IMR-90 (cell line): ENCODE results near the gene SUPT16H. TPM values are rescaled to one million over a fixed set of nuclear protein-coding genes. Genes with fewer than 3 reads are reported as not detected.
"Not testable (repeated sequence)": the region's sequence is repeated elsewhere in the genome, so short reads cannot be mapped to it uniquely, and the experiment has no call there.

Experiments
- ATAC-seq: fragments of 200-7000 bp; cut with Tn5 transposase; 2 replicates; pipeline ENCODE4 v1.9.1; 2020; ENCODE audit warnings: low read depth, mild to moderate bottlenecking, moderate library complexity
- BruUV-seq: library from RNA; stranded (reverse); fragments of 400-500 nt; replicated peaks from 2 replicates; lab custom pipeline; 2021; lab: Mats Ljungman, UMichigan
- CTCF ChIA-PET: fragments of 300-600 bp; formaldehyde crosslinking; extraction: SDS; loops from one replicate; lab custom pipeline; 2021; ENCODE audit warnings: antibody characterized with exemption; lab: Yijun Ruan, JAX
- POLR2A ChIA-PET: fragments of 300-600 bp; sonication (Branson Sonifier 250); formaldehyde crosslinking; loops from one replicate; lab custom pipeline; 2022; ENCODE audit warnings: antibody characterized with exemption; ENCODE audit not compliant: unreplicated experiment; lab: Charles Lee
- DNase-seq: peaks from one replicate; pipeline ENCODE4 v3.0.0; 2013
- H2AFZ ChIP-seq: replicated peaks from 2 replicates; pipeline ENCODE3; 2013; ENCODE audit warnings: low read length, mild to moderate bottlenecking; ENCODE audit not compliant: poor library complexity
- H2AK5ac ChIP-seq: 2 replicates; pipeline ENCODE4 v1.6.1; 2013; ENCODE audit warnings: low read depth, low read length, inconsistent platforms
- H2AK9ac ChIP-seq: replicated peaks from 2 replicates; pipeline ENCODE3; 2013; ENCODE audit warnings: mild to moderate bottlenecking, low read depth, low read length, moderate library complexity; ENCODE audit not compliant: poor library complexity
- H2BK120ac ChIP-seq: 2 replicates; pipeline ENCODE4 v1.6.1; 2013; ENCODE audit warnings: low read depth, low read length, inconsistent platforms
- H2BK15ac ChIP-seq: 3 replicates; pipeline ENCODE4 v1.6.1; 2013; ENCODE audit warnings: low read depth, low read length, inconsistent platforms
- H2BK20ac ChIP-seq: 2 replicates; pipeline ENCODE4 v1.6.1; 2013; ENCODE audit warnings: low read depth, mild to moderate bottlenecking, inconsistent platforms, low read length, moderate library complexity
- H2BK5ac ChIP-seq: 2 replicates; pipeline ENCODE4 v1.6.1; 2013; ENCODE audit warnings: mild to moderate bottlenecking, low read depth, low read length, inconsistent platforms; ENCODE audit not compliant: poor library complexity, severe bottlenecking
- H3K14ac ChIP-seq: replicated peaks from 2 replicates; pipeline ENCODE4 v1.6.1; 2013; ENCODE audit warnings: low read depth, low read length, inconsistent platforms
- H3K18ac ChIP-seq: 2 replicates; pipeline ENCODE4 v1.6.1; 2013; ENCODE audit warnings: low read depth, low read length, control low read depth
- H3K23ac ChIP-seq: 2 replicates; pipeline ENCODE4 v1.6.1; 2013; ENCODE audit warnings: low read depth, low read length, inconsistent platforms
- H3K27ac ChIP-seq: 2 replicates; pipeline ENCODE4 v1.5.1; 2013; ENCODE audit warnings: mild to moderate bottlenecking, control low read depth, low read length; ENCODE audit not compliant: insufficient read depth
- H3K27me3 ChIP-seq: 2 replicates; pipeline ENCODE4 v1.6.1; 2013; ENCODE audit warnings: low read length; ENCODE audit not compliant: control insufficient read depth, insufficient read depth
- H3K36me3 ChIP-seq: 2 replicates; pipeline ENCODE4 v1.6.1; 2013; ENCODE audit warnings: low read length, mixed read lengths; ENCODE audit not compliant: control insufficient read depth, insufficient read depth
- H3K4ac ChIP-seq: 2 replicates; pipeline ENCODE4 v1.6.1; 2013; ENCODE audit warnings: low read depth, low read length, inconsistent platforms
- H3K4me1 ChIP-seq: 2 replicates; pipeline ENCODE4 v1.6.1; 2013; ENCODE audit warnings: low read length, mixed read lengths; ENCODE audit not compliant: control insufficient read depth, insufficient read depth
- H3K4me2 ChIP-seq: 2 replicates; pipeline ENCODE4 v1.6.1; 2013; ENCODE audit warnings: low read depth, mild to moderate bottlenecking, control low read depth, low read length, moderate library complexity
- H3K4me3 ChIP-seq: 2 replicates; pipeline ENCODE4 v1.5.1; 2013; ENCODE audit warnings: low read depth, mild to moderate bottlenecking, control low read depth, low read length, moderate library complexity; ENCODE audit not compliant: insufficient read depth
- H3K56ac ChIP-seq: 2 replicates; pipeline ENCODE4 v1.6.1; 2013; ENCODE audit warnings: low read length, inconsistent platforms; ENCODE audit not compliant: insufficient read depth; ENCODE audit errors: extremely low read depth
- H3K79me1 ChIP-seq, 2 experiments: 2 replicates each; pipeline ENCODE4 v1.6.1; 2013; ENCODE audit warnings: low read length in 2 of 2, inconsistent platforms in 1 of 2, low read depth in 1 of 2
- H3K9ac ChIP-seq: 2 replicates; pipeline ENCODE4 v1.6.1; 2013; ENCODE audit warnings: low read depth, low read length, control low read depth
- H3K9me1 ChIP-seq: 2 replicates; pipeline ENCODE4 v1.6.1; 2013; ENCODE audit warnings: low read length, inconsistent platforms; ENCODE audit not compliant: insufficient read depth
- H3K9me3 ChIP-seq: 2 replicates; pipeline ENCODE4 v1.6.1; 2013; ENCODE audit warnings: low read length; ENCODE audit not compliant: control insufficient read depth, insufficient read depth
- H4K20me1 ChIP-seq: 2 replicates; pipeline ENCODE4 v1.6.1; 2013; ENCODE audit warnings: low read length, inconsistent platforms; ENCODE audit not compliant: insufficient read depth
- H4K5ac ChIP-seq: 2 replicates; pipeline ENCODE4 v1.6.1; 2013; ENCODE audit warnings: mild to moderate bottlenecking, low read depth, low read length, control low read depth
- H4K8ac ChIP-seq, 2 experiments: 2 replicates each; pipeline ENCODE4 v1.6.1; 2013; ENCODE audit warnings: low read depth in 2 of 2, low read length in 2 of 2, control low read depth in 1 of 2, inconsistent platforms in 1 of 2
- H4K91ac ChIP-seq: 2 replicates; pipeline ENCODE4 v1.6.1; 2013; ENCODE audit warnings: low read depth, low read length, inconsistent platforms; ENCODE audit not compliant: insufficient read depth
- BHLHE40 ChIP-seq: fragments of 150-350 bp; IDR thresholded peaks from 2 replicates; pipeline ENCODE4 v1.6.1; 2016; ENCODE audit warnings: mild to moderate bottlenecking, low read depth, low read length
- CHD1 ChIP-seq: IDR thresholded peaks from 2 replicates; pipeline ENCODE4 v1.6.1; 2012; ENCODE audit warnings: low read depth, low read length, improper control_type of control experiment
- FOS ChIP-seq: fragments of 150-350 bp; IDR thresholded peaks from 2 replicates; pipeline ENCODE4 v1.6.1; 2016; ENCODE audit warnings: low read depth, low read length
- MAFK ChIP-seq: IDR thresholded peaks from 2 replicates; pipeline ENCODE4 v1.6.1; 2012; ENCODE audit warnings: low read depth, low read length, improper control_type of control experiment
- MAZ ChIP-seq: IDR thresholded peaks from 2 replicates; pipeline ENCODE4 v1.6.1; 2012; ENCODE audit warnings: low read depth, mild to moderate bottlenecking, low read length, improper control_type of control experiment, moderate library complexity, borderline replicate concordance
- MXI1 ChIP-seq: IDR thresholded peaks from 2 replicates; pipeline ENCODE4 v1.6.1; 2012; ENCODE audit warnings: low read depth, mild to moderate bottlenecking, low read length, moderate library complexity, borderline replicate concordance
- NFE2L2 ChIP-seq: fragments of 150-350 bp; IDR thresholded peaks from 2 replicates; pipeline ENCODE4 v1.6.1; 2016; ENCODE audit warnings: low read depth, mild to moderate bottlenecking, low read length
- POLR2A ChIP-seq: IDR thresholded peaks from 2 replicates; pipeline ENCODE4 v1.6.1; 2012; ENCODE audit warnings: mild to moderate bottlenecking, low read depth, low read length
- RFX5 ChIP-seq: IDR thresholded peaks from 2 replicates; pipeline ENCODE4 v1.8.0; 2012; ENCODE audit warnings: low read depth, mild to moderate bottlenecking, low read length, moderate library complexity
- WGBS, 2 experiments: methylation state at CpG; one replicate each; pipeline versions ENCODE4 v1.1.5 to v1.1.7; 2013; ENCODE audit warnings: missing lambda C conversion rate in 2 of 2; ENCODE audit not compliant: insufficient read length in 1 of 2; ENCODE audit errors: extremely low coverage in 2 of 2; 5-methylcytosine and 5-hydroxymethylcytosine counted together
- dilution Hi-C: fragments of 300-500 bp; cut with HindIII; formaldehyde crosslinking; loops from one replicate; pipeline ENCODE4 v1.14.3; 2018; ENCODE audit warnings: low sequenced_read_pairs; ENCODE audit not compliant: unreplicated experiment
- in situ Hi-C: fragments of 300-500 bp; cut with MboI; formaldehyde crosslinking; loops from 3 replicates; pipeline ENCODE4 v1.14.3; 2019; ENCODE audit warnings: low sequenced_read_pairs, inconsistent platforms, mixed read lengths
- intact Hi-C: fragments of 100-400 bp; cut with micrococcal nuclease; formaldehyde crosslinking; loops from 2 replicates; pipeline ENCODE4 v1.10.0; 2022
- polyA plus RNA-seq, 3 experiments: library from polyadenylated mRNA; depleted of rRNA; stranded (reverse); fragments of >200 nt; gene quantifications; 2 replicates each; pipeline ENCODE4 v1.2.3, GENCODE V29; 2012; ENCODE audit warnings: low replicate concordance in 1 of 3
- total RNA-seq: library from RNA; depleted of rRNA; stranded (reverse); fragments of >200 nt; gene quantifications from 2 replicates; pipeline ENCODE4 v1.2.3, GENCODE V29; 2012

Gene SUPT16H
- total and polyA plus RNA-seq, 2 of the 4 experiments (the other 2 are of a cell fraction): 50.6 to 103 TPM

- H3K23ac ChIP-seq: no peak overlapping the region
- no peak overlapping the region for H2AFZ ChIP-seq
- H2AK5ac ChIP-seq: no peak overlapping the region
- peaks cover 17% of the 10 kb centered on the region for H3K36me3 ChIP-seq
- no TSS peak for BruUV-seq
- DNase-seq (no peak), ATAC-seq (no peak)
- TF ChIP-seq NFE2L2: no peak
- TF ChIP-seq MXI1: no peak
- TF ChIP-seq MAFK: no peak
- TF ChIP-seq FOS: no peak
- TF ChIP-seq POLR2A: no peak
- no peak for TF ChIP-seq CHD1
- TF ChIP-seq BHLHE40: no peak
- TF ChIP-seq MAZ: no peak
- no peak for TF ChIP-seq RFX5
- H3K9me1 ChIP-seq: no peaks in the 10 kb centered on the region
- H3K14ac ChIP-seq: no peak overlapping the region
- no peak overlapping the region for H3K9ac ChIP-seq
- intact Hi-C loops (no loop called here), dilution Hi-C loops (no loop called here), in situ Hi-C loops (no loop called here)
- no peak overlapping the region for H2AK9ac ChIP-seq
- no peak overlapping the region for H4K8ac ChIP-seq
- no peaks in the 10 kb centered on the region for H3K4me1 ChIP-seq
- no peak overlapping the region for H3K27ac ChIP-seq
- H3K27me3 ChIP-seq: no peaks in the 10 kb centered on the region
- no peak overlapping the region for H2BK5ac ChIP-seq
- ChIA-PET POLR2A (no interaction called here), CTCF (no interaction called here)
- no peak overlapping the region for H3K4me3 ChIP-seq
- WGBS, 2 experiments: no CpG with 5 or more reads among the region's 1 CpG
- H4K91ac ChIP-seq: no peak overlapping the region
- no peak overlapping the region for H3K56ac ChIP-seq
- no peaks in the 10 kb centered on the region for H3K9me3 ChIP-seq
- peaks cover 13% of the 10 kb centered on the region for H4K20me1 ChIP-seq
- no peak overlapping the region for H2BK15ac ChIP-seq
- H4K5ac ChIP-seq: no peak overlapping the region
- H2BK120ac ChIP-seq: no peak overlapping the region
- H2BK20ac ChIP-seq: no peak overlapping the region
- H3K18ac ChIP-seq: no peak overlapping the region
- H3K4me2 ChIP-seq: no peak overlapping the region
- no peak overlapping the region for H3K4ac ChIP-seq
- H3K79me1 ChIP-seq: peaks cover 10 to 23% of the 10 kb centered on the region in 2 experiments
Observed at GRCh38 chr14:21373980-21374379, 9.8 kb downstream of the SUPT16H start.

- H2AK9ac ChIP-seq, H2AK5ac ChIP-seq, H4K5ac ChIP-seq, H3K27me3 ChIP-seq, H3K23ac ChIP-seq, CTCF ChIA-PET, H4K91ac ChIP-seq, H2BK20ac ChIP-seq, H3K14ac ChIP-seq, H3K4me1 ChIP-seq, H3K9ac ChIP-seq, ATAC-seq, H3K56ac ChIP-seq, H3K4me3 ChIP-seq, DNase-seq, BruUV-seq, H3K4me2 ChIP-seq, H2BK120ac ChIP-seq, H3K9me3 ChIP-seq, in situ Hi-C loops, H3K18ac ChIP-seq, H2AFZ ChIP-seq, dilution Hi-C loops, H3K4ac ChIP-seq, H2BK15ac ChIP-seq, H3K27ac ChIP-seq, H2BK5ac ChIP-seq, H3K9me1 ChIP-seq, intact Hi-C loops, H4K8ac ChIP-seq: not testable (repeated sequence)
- Histone ChIP-seq H3K36me3 (peaks cover 22% of the 10 kb centered on the region), H3K79me1 (peaks cover 10 to 27% of the 10 kb centered on the region in 2 experiments), H4K20me1 (peaks cover 11% of the 10 kb centered on the region)
- WGBS, 2 experiments: no CpG with 5 or more reads among the region's 1 CpG
- POLR2A ChIA-PET: interaction anchor here (0.6 kb wide), 1 partner anchor 1100 kb away, joined by 4 read pairs; no protein-coding TSS in a partner anchor
Observed at GRCh38 chr14:21372814-21373213, 11.0 kb downstream of the SUPT16H start.
